Stimulated activated CD4-positive, alpha-beta T cell treated with anti-CD3 and anti-CD28 coated beads, Interleukin-1b, Interleukin-23, amount 100 ng/mL, for 48 hours (primary cell): Measurements from ENCODE around the gene CCDC141.
"Not testable (repeated sequence)": the region's sequence is repeated elsewhere in the genome, so short reads cannot be mapped to it uniquely, and the experiment has no call there.

Source experiments
- DNase-seq: peaks from one replicate; pipeline ENCODE4 v3.0.0-alpha.2; 2020

CCDC141 gene

GRCh38 chr2:179037807-179038206, 12.1 kb downstream of the CCDC141 start:
- DNase-seq: no peak

- no peak for DNase-seq
Observed at GRCh38 chr2:179036353-179036905, 13.5 kb downstream of the CCDC141 start.

GRCh38 chr2:179031731-179032408, 18.1 kb downstream of the CCDC141 start:
- peak; percentile 21 for DNase-seq

GRCh38 chr2:179024445-179024844, 25.5 kb downstream of the CCDC141 start:
- no peak for DNase-seq

- DNase-seq: no peak
Observed at GRCh38 chr2:179022685-179023084, 27.3 kb downstream of the CCDC141 start.

GRCh38 chr2:179021258-179021657, 28.7 kb downstream of the CCDC141 start:
- no peak for DNase-seq

GRCh38 chr2:179020156-179020750, 29.7 kb downstream of the CCDC141 start:
- DNase-seq: peak; percentile 48

- no peak for DNase-seq
Observed at GRCh38 chr2:179019260-179019659, 30.7 kb downstream of the CCDC141 start.

- no peak for DNase-seq
Observed at GRCh38 chr2:179017773-179018357, 32.1 kb downstream of the CCDC141 start.

- DNase-seq: not testable (repeated sequence)
Observed at GRCh38 chr2:179014189-179014588, 35.7 kb downstream of the CCDC141 start.

- DNase-seq: no peak
Observed at GRCh38 chr2:179005976-179006375, 44.0 kb downstream of the CCDC141 start.

- no peak for DNase-seq
Observed at GRCh38 chr2:178999476-178999875, 50.5 kb downstream of the CCDC141 start.

GRCh38 chr2:178998539-178998938, 51.4 kb downstream of the CCDC141 start:
- no peak for DNase-seq

- no peak for DNase-seq
Observed at GRCh38 chr2:178997477-178997876, 52.5 kb downstream of the CCDC141 start.

- no peak for DNase-seq
Observed at GRCh38 chr2:178997067-178997466, 52.9 kb downstream of the CCDC141 start.

- DNase-seq: no peak
Observed at GRCh38 chr2:178994264-178994663, 55.7 kb downstream of the CCDC141 start.

GRCh38 chr2:178993788-178994187, 56.1 kb downstream of the CCDC141 start:
- DNase-seq: no peak

GRCh38 chr2:178992719-178993118, 57.2 kb downstream of the CCDC141 start:
- not testable (repeated sequence) for DNase-seq

- DNase-seq: no peak
Observed at GRCh38 chr2:178990533-178991241, 59.2 kb downstream of the CCDC141 start.

- DNase-seq: not testable (repeated sequence)
Observed at GRCh38 chr2:178989424-178989823, 60.5 kb downstream of the CCDC141 start.

GRCh38 chr2:178982652-178983051, 67.3 kb downstream of the CCDC141 start:
- DNase-seq: not testable (repeated sequence)

- DNase-seq: no peak
Observed at GRCh38 chr2:178980815-178981214, 69.1 kb downstream of the CCDC141 start.

- no peak for DNase-seq
Observed at GRCh38 chr2:178978667-178979066, 71.3 kb downstream of the CCDC141 start.
